ENCODE data around the gene BZW2.

DNA sequence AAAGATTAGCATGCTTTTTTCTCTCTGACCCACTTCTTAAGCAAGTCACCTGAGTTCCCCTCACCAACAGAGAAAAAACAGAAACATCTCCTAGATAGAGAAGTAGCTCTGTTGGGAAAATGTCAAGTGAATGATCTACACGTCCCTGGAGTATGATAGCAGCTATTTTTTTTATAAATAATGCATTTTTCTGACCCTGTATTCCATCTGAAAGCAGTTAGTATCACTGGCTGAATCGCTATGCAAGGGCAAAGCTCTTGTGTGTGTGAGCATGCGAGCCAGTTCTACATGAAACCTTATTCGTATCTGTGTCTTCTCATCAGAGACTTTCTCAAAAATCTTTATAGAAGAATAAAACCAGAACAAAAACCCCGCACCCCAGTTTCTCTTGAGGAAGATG, 8.6 kb upstream of the BZW2 start:
- TF ChIP-seq CTCF (IDR thresholded peaks at IDR 0.05) (no peak), EZH2 (IDR thresholded peaks at IDR 0.05; ENCODE audit: borderline replicate concordance, insufficient read depth, low read depth, low read length, poor library complexity, severe bottlenecking) (no peak)

All from B cell (primary cell).